HG02678 (cell line): ENCODE results near the gene CTSD.
"Not testable (repeated sequence)": the region's sequence is repeated elsewhere in the genome, so short reads cannot be mapped to it uniquely, and the experiment has no call there.

Source experiments
- ATAC-seq: cut with Tn5 transposase; IDR thresholded peaks from one replicate; pipeline ENCODE4 v1.9.1; 2021; ENCODE audit warnings: mild to moderate bottlenecking, moderate library complexity; ENCODE audit not compliant: unreplicated experiment

The CTSD gene

DNA sequence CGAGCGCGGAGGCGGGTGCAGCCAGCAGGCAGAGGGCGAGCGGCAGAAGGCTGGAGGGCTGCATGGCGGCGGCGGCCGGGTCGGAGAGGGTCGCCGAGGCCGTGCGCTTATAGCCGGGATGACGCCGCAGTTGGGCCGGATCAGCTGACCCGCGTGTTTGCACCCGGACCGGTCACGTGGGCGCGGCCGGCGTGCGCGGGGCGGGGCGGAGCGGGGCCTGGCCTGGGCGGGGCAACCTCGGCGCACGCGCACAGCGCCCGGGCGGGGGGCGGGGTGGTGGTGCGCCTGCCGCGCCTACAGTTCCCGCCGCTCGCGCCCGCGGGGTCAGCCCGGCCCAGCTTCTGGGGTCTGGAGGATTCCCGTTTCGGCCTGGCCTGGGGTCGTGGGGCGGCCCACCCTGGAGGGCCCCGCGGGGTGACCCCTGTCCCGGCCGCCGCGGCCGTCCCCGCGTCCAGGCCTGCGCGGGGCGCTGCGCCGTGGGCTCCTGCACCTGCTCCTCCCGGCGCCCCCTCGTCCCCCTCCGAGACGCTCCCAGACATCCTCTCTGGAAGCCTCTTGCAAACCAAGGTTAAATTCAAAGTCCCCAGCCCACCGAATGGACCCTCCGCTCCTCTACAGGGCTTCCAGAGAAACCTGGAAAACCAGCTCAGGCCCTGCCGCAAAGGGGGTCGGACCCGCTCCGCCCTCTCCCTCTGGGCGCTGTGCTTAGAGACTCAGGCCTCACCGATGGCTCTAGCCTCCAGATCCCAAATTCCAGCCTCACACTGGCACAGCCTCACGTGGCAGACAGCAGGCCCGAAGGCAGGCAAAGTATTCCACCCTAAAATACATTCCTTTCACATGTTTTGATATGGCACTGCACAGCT is at the start of gene CTSD:
TSS of gene CTSD (minus strand) at position 132 of the 866 bp plus-strand sequence. CDS start at position 64, 68 bp downstream.
- peak; percentile 76 for ATAC-seq

DNA sequence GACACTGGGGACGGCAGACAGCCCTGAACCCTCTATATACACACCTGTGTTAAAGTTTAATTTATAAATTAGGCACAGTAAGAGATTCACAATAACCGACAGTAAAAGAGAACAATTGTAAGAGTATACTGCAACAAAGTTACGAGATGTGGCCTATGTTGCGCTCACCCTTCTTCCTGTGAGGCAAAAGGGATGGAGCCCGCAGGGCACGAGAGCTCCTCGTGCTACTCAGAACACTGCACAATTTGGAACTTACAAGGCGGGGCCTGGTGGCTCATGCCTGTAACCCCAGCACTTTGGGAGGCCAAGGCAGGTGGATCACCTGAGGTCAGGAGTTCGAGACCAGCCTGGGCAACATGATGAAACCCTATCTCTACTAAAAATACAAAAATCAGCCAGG is 49.6 kb upstream of the CTSD start:
- not testable (repeated sequence) for ATAC-seq

DNA sequence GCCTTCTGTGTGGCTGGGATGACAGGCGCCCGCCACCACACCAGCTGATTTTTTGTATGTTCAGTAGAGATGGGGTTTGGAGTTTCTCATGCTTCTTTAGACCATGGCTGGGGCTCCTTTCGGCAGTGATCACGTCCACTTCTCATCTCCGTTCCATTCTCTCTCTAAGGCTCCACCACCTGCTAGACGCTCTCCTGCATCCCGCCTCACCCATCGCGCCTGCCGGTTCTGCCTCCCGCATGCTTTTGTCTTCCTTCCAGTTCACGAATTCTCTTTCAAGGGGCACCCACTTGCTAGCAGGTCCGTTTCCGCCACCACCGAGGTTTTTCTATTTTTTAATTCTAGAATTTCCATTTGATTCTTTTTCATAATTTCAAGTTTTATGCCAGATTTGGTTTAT is 49.1 kb upstream of the CTSD start:
- ATAC-seq, result no peak

DNA sequence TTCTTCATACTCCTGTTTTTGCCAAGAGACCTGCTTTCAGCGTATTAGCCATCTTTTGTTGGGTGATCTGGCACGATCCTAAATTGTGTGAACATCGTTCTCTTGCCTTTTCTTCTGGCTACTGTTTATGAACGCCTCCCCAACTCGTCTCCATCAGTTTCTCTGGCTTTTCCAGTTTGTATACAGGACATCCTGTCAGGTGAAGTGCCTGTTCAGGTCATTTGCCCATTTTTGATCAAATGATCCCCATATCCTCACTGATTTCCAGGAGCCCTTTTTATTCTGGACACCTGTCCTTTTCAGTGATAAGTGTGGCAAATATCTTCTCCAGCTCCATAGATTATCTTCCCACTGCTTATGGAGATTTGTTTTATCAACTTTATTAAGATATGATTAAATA is 48.5 kb upstream of the CTSD start:
- no peak for ATAC-seq

DNA sequence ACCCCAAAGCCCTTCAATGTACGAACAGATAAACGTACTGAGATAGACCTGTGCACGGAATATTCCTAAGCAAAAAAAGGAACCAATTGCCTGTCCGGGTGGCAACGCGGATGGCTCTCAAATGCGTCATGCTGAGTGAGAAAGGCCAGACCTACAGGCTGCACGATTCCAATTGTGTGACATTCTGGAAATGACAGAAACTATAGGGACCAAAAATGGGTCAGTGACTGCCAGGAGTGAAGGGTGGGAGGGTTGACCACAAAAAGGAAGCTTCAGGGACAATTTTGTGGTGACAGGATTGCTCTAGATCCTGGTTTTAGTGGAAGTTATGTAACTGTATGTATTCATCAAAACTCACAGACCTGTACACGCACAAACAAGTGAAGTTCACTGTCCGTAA is 47.0 kb upstream of the CTSD start:
- ATAC-seq, result no peak

DNA sequence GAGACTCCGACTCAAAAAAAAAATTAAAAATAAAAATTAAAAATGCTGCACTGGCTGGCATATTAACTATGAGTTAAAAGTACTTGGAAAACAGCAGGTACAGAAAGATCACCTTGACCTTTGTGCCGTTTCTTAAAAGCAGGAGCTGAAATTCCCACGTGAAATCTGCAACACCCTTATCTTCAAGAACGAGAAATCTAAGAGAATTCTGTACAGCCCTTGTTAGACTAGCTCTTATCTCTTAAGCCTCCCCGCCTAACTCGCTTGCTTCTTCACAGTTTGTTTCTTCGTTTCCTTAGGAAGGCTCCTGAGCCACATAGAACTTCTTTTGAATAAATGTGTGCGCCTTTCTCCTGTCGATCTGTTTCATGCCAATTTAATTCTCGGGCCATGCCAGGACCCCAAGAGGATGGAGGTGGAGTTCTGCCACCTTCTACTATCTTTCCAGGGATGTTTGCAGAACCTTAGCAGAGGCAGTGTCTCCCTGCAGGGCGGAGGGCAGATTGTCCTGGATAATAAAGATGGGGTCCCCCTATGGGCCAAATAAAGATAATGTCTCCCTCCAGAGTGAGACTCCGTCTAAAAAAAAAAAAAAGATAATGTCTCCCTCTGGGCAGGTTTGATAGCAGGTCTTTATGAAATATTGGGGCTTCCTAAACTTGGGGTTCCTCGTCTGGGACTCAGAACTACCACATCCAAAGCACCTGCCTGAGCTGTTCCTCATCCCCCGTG is 43.7 kb upstream of the CTSD start:
- no peak for ATAC-seq

DNA sequence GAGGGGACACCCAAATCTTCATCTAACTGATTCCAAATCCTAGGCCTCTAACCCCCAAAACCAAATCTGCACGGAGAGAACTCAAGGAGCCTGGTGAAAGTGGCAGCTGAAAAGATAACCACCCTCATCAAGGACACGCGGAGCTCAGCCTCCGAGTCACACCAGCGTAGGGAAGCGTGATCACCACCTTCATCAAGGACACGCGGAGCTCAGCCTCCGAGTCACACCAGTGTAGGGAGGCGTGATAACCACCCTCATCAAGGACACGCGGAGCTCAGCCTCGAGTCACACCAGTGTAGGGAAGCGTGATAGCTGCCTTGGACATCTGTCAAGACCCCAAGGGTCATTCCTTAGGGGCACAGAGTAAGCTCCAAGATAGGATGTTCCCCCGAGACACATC is 41.8 kb upstream of the CTSD start:
- ATAC-seq, result no peak

DNA sequence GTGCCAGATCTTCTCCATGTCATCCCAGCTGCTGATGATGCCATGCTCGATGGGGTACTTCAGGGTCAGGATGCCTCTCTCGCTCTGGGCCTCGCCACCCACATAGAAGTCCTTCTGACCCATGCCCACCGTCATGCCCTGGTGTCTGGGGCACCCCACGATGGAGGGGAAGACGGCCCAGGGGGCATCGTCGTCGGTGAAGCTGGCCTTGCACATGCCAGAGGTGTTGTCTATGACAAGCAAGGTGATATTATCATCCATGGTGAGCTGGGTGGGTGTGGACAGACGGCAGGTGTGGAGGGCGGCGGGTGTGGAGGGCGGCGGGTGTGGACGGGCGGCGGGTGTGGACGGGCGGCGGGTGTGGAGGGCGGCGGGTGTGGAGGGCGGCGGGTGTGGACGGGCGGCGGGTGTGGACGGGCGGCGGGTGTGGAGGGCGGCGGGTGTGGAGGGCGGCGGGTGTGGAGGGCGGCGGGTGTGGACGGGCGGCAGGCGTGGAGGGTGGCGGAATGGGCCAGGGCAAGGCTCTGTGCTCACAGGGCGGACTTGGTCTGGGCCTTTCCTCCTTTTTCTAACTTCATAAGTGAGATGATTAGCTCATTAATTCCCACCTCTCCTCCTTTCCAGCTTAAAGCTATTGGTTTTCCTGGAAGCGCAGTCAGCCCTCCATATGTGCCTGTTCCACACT is 40.2 kb upstream of the CTSD start:
- ATAC-seq, result not testable (repeated sequence)

DNA sequence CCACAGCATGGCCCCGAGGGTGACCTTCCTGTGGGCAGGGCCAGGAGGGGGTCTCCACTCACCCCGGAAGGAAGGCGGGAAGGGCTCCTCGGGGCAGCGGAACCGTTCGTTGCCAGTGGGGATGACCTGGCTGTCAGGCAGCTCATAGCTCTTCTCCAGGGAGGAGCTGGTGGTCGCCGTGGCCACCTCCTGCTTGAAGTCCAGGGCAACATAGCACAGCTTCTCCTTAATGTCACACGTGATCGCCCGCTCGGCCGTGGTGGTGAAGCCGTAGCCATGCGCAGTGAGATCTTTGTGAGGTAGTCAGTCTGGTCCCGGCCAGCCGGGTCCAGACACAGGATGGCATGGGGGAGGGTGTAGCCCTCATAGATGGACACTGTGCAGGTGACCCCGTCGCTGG is 39.5 kb upstream of the CTSD start:
- no peak for ATAC-seq

DNA sequence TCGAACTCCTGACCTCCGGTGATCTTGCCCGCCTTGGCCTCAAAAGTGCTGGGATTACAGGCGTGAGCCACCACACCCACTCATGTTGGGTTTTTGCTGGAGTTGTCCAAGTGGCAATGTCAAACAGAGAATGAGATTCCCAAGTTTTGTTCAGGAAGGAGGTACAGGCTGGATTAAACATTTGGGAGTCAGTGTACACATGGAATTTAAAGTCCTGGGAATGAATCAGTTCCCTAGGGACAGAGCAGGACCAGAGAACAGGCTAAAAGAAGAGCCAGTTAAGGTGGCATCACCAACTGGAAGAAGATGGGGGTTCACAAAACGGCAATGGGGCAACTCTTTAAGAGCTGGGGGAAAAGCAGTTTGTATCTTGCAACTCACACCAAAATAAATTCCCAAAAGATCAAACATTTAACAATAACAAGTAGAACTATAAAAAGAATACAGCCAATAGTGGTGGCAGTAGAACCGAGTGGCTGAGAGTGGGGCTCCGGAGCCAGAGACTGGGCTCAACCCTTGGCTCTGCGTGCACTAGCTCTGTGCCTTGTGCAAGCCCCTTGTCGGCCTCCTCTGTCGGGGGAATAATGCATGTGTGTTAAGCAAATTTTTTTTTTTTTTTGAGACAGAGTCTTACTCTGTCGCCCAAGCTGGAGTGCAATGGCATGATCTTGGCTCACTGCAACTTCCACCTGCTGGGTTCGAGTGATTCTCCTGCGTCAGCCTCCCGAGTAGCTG is 33.8 kb upstream of the CTSD start:
- ATAC-seq, result no peak

DNA sequence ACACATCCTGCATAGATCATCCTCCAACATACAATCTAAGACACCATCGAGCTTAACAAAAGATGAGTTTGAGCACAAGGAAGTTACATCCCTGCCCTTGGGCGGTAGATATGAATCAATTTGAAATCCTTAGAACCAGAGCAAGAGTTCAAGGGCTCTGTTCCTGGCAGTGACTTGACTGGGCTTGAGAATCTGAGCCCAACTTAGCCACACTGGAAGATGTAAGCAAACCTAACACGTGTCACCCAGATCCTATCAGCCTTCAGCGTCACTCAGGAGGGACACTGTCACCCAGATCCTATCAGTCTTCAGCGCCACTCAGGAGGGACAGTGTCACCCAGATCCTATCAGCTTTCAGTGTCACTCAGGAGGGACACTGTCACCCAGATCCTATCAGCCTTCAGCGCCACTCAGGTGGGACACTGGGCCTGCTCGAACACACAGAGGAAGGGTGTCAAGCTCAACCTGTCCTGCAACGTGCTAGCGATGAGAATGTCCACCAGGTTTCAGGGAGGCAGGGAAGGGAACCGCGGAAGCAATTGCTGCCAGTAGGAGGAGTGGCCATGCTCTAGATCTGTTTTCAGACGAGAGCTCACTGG is 32.8 kb upstream of the CTSD start:
- ATAC-seq, result no peak

DNA sequence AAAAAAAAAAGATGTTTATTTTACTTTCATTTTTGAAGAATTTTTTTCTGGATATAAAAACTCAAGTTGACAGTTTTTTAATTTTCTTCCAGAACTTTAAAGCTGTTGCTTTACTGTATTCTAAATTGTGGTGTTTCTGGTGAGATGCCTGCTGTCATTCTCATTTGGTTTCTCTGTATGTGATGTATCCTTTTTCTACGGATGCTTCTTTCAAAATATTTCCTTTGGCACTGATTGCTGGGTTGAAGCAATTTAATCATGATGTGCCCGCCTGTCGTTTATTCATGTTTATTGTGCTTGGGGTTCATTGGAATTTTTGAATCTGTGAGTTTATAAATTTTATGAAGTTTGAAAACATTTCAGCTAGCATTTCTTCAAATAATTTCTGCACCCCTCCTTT is 29.4 kb upstream of the CTSD start:
- ATAC-seq, result no peak

DNA sequence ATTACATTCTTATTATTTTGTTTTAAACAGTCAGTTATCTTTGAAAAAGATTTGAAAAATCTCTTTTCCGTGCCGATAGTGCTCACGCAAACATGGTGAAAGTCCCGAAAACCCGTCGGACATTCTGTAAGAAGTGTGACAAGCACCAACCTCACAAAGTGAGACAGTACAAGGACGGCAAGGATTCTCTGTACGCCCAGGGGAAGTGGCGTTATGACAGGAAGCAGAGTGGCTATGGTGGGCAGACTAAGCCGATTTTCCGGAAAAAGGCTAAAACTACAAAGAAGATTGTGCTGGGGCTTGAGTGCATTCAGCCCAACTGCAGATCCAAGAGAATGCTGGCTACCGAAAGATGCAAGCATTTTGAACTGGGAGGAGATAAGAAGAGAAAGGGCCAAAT is 28.7 kb upstream of the CTSD start:
- ATAC-seq, result no peak

DNA sequence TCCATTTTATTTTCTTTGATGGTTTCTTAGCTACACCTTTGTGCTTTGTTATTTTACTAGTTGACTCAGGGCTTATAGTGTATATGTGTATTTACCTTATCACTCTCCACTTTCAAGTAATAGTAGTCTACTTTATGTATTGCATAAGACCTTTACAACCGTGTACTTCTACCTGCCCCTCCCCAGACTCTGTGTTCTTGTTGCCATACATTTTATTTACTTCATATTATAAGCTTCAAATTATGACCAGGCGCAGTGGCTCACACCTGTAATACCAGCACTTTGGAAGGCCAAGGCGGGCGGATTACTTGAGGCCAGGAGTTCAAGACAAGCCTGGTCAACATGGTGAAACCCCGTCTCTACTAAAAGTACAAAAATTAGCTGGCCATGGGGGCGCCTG is 28.2 kb upstream of the CTSD start:
- no peak for ATAC-seq

DNA sequence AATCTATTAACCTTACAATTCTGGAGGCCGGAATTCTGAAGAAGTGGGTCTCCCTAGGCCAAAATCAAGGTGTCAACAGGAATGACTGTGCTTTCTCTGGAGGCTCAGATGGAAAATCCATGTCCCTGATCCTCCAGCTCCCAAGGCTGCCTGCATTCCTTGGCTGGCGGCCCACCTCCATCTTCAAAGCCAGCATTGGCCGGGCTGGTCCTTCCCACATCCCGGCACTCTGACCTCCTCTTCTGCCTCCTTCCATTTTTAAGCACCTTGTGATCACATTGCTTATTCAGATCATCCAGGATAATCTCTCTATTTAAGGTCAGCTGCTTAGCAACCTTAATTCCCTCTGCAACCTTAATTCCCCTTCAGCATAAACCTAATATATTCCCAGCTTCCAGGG is 22.7 kb upstream of the CTSD start:
- no peak for ATAC-seq

DNA sequence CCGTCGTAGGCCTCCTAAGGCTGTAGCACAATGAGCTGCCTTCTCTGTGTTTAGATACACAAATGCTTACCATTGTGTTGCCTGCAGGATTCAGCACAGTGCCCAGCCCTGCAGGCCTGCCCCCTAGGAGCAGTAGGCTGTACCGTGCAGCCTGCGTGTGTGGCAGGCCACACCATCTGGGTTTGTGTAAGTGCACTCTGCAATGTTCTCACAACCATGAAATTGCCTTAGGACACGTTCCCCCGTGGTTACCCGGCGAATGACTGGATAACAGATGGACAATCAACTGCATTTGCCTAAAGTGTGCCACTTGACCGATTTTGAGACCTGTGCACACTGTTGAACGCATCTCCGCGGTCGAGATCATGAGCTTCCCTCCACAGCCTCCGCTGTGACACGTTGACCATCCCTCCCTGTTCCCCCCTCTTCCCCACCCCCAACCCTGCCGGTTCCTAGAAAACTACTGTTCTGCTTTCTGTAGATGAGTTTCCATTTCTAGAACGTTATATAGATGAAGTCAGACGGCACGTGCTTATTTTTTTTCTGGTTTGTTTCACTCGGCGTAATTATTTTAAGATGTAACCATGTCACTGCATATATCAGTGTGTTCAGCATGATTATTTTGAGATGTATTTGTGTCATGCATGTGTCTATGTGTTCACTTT is 22.2 kb upstream of the CTSD start:
- ATAC-seq, result no peak

DNA sequence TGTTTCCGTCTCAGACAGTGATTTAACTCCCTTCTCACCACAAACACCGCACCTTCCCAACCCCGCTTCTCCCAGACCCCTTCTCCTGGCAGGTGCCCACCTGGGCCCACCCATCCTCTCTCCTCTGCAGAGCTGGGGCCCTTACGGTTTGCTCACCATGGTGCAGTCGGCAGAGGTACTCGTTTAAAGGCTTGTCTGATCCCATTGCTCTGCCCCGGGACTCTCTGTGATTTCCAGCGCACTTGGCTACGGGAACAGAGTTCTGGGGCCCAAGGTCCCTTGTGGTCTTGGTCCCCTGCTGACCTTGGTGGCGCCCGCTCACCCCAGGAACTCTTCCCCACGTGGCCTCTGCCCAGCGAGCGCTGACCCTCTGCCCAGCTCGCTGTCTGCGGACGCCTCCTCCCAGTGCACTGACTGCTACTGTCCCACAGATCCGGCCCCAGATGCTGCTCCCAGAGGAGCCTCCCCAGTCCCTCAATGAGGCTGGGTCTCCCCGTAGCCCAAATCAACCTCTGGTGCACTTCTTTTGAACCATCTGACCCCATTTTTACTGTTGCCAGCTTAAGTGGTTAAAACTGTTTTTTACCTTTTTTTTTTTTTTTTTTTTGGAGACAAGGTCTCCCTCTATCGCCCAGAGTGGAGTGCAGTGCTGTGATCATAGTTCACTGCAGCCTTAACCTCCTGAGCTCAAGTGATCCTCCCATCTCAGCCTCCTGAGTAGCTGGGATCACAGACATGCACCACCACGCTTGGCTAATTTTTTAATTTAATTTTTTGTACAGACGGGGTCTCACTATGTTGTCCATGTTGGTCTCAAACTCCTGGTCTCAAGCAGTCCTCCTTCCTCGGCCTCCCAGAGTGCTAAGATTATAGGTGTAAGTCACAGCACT is 21.3 kb upstream of the CTSD start:
- ATAC-seq, result no peak

DNA sequence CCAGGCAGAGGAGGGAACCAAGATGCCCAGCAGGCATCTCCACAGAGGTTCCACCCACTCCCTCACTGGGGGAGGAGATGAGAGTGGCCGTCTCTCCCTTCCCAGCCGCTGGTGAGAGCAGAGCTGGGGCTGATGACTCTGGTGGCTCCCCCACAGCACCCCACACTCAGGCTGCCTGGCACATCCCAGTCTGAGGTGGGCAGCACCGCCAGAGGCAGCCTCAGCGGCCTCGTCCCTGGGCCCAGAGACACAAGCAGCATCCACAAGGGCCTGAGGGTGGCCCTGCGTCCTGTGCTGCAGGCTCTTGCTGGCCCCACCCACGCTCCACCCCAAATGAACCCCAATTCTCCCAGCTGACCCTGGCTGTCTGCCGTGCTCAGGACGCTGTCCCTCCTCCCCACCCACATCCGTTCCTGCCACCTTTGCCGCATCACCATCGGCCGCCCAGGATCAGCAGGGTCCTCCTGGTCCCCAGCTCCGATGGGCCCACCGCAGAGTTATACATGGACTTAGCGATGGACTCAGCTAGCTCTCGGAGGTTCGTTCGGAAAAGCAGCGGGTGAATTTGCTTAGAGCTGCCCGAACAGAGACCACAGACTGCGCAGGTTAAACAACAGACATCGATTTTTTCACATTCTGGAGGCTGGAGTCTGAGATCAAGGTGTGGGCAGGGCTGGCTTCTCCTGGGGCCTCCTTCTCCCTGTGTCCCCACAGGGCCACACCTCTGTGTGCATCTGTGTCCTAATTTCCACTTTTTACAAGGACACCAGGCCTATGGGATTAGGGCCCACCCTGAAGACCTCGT is 20.2 kb upstream of the CTSD start:
- ATAC-seq, result no peak
